HCT116 (cell line): Measurements from ENCODE around the gene CCDC80. TPM values are rescaled to one million over a fixed set of nuclear protein-coding genes. Genes with fewer than 3 reads are reported as not detected.

Experiments
- ATAC-seq: fragments of 200-7000 bp; cut with Tn5 transposase; 2 replicates; pipeline ENCODE4 v1.9.1; 2020; ENCODE audit warnings: mild to moderate bottlenecking, moderate library complexity
- BruUV-seq: library from RNA; stranded (reverse); fragments of 400-500 nt; replicated peaks from 2 replicates; lab custom pipeline; 2021; lab: Mats Ljungman, UMichigan
- CTCF ChIA-PET: fragments of 300-600 bp; sonication (Branson Sonifier 250); formaldehyde crosslinking; loops from one replicate; lab custom pipeline; 2021; ENCODE audit warnings: antibody characterized with exemption; lab: Charles Lee
- POLR2A ChIA-PET: fragments of 300-600, 350-600 bp; sonication (Branson Sonifier 250); formaldehyde crosslinking; loops from one replicate; lab custom pipeline; 2021; ENCODE audit warnings: antibody characterized with exemption; lab: Charles Lee
- RAD21 ChIA-PET, 2 experiments: fragments of 300-600 bp; sonication (Branson Sonifier 250); formaldehyde crosslinking; loops; one replicate each; lab custom pipeline; 2023; ENCODE audit warnings: low total read pairs in 2 of 2; ENCODE audit not compliant: uncharacterized antibody in 2 of 2, unreplicated experiment in 2 of 2, low non-redundant PET in 1 of 2; lab: Charles Lee
- DNase-seq: peaks from one replicate; pipeline ENCODE4 v3.0.0-alpha.2; 2010; ENCODE audit warnings: low read depth, low spot score
- H2AFZ ChIP-seq: fragments of 200-600 bp; shearing (Covaris generic), sonication (generic); 2 replicates; pipeline ENCODE4 v1.6.1; 2017; ENCODE audit warnings: low read depth, mixed run types, mixed read lengths, antibody characterized with exemption, low read length; ENCODE audit not compliant: poor library complexity, severe bottlenecking
- H3K27ac ChIP-seq: 2 replicates; pipeline ENCODE4 v1.5.1; 2012; ENCODE audit warnings: low read depth, low read length
- H3K27me3 ChIP-seq: fragments of 200-600 bp; sonication (generic); 2 replicates; pipeline ENCODE4 v1.6.1; 2016; ENCODE audit warnings: mixed run types, low read length, mixed read lengths; ENCODE audit not compliant: insufficient read depth
- H3K36me3 ChIP-seq, 2 experiments: fragments of 200-500 bp in 1 of 2; fragments of 200-600 bp in 1 of 2; sonication (Bioruptor generic) in 1 of 2; sonication (generic) in 1 of 2; 2 replicates each; pipeline versions ENCODE4 v1.5.1 to v1.6.1; 2014 to 2016; ENCODE audit warnings: low read length in 2 of 2, inconsistent platforms in 1 of 2, mixed read lengths in 1 of 2, mixed run types in 1 of 2; ENCODE audit not compliant: insufficient read depth in 2 of 2, control insufficient read depth in 1 of 2
- H3K4me1 ChIP-seq, 2 experiments: fragments of 200-600 bp in 1 of 2; sonication (generic) in 1 of 2; 2 replicates each; pipeline versions ENCODE4 v1.5.1 to v1.6.1; 2012 to 2017; ENCODE audit warnings: low read length in 2 of 2, inconsistent platforms in 1 of 2, mild to moderate bottlenecking in 1 of 2, mixed read lengths in 1 of 2, mixed run types in 1 of 2, moderate library complexity in 1 of 2; ENCODE audit not compliant: insufficient read depth in 2 of 2, control insufficient read depth in 1 of 2
- H3K4me2 ChIP-seq: fragments of 200-600 bp; sonication (generic); 2 replicates; pipeline ENCODE4 v1.6.1; 2017; ENCODE audit warnings: mixed run types, low read length, mixed read lengths
- H3K4me3 ChIP-seq, 2 experiments: fragments of 200-600 bp in 1 of 2; sonication (generic) in 1 of 2; replicated peaks in 1 of 2; 2 replicates each; pipeline ENCODE4 v1.5.1; 2011 to 2016; ENCODE audit warnings: low read length in 2 of 2, control low read depth in 1 of 2, low read depth in 1 of 2, mild to moderate bottlenecking in 1 of 2, mixed read lengths in 1 of 2, mixed run types in 1 of 2
- H3K79me2 ChIP-seq: fragments of 200-600 bp; sonication (generic); 2 replicates; pipeline ENCODE4 v1.6.1; 2017; ENCODE audit warnings: mild to moderate bottlenecking, mixed run types, low read length, moderate library complexity, mixed read lengths; ENCODE audit not compliant: insufficient read depth
- H3K9ac ChIP-seq: fragments of 200-600 bp; sonication (generic); 2 replicates; pipeline ENCODE4 v1.6.1; 2016; ENCODE audit warnings: low read length, mixed read lengths
- H3K9me2 ChIP-seq: fragments of 200-600 bp; sonication (generic), shearing (Covaris generic); 2 replicates; pipeline ENCODE4 v1.6.1; 2017; ENCODE audit warnings: mixed run types, mild to moderate bottlenecking, moderate library complexity; ENCODE audit not compliant: insufficient read depth
- H3K9me3 ChIP-seq, 2 experiments: fragments of 200-500 bp in 1 of 2; fragments of 200-600 bp in 1 of 2; sonication (Bioruptor generic) in 1 of 2; sonication (generic) in 1 of 2; 2 replicates each; pipeline ENCODE4 v1.6.1; 2014 to 2017; ENCODE audit warnings: low read length in 2 of 2, mixed read lengths in 2 of 2, inconsistent platforms in 1 of 2, low read depth in 1 of 2, mild to moderate bottlenecking in 1 of 2, mixed run types in 1 of 2, moderate library complexity in 1 of 2; ENCODE audit not compliant: control insufficient read depth in 1 of 2, insufficient read depth in 1 of 2
- H4K20me1 ChIP-seq: fragments of 200-600 bp; sonication (generic), shearing (Covaris generic); 2 replicates; pipeline ENCODE4 v1.6.1; 2017; ENCODE audit warnings: mixed run types, mild to moderate bottlenecking, moderate library complexity; ENCODE audit not compliant: insufficient read depth
- CEBPB ChIP-seq: IDR thresholded peaks from 2 replicates; pipeline ENCODE4 v1.6.1; 2012; ENCODE audit warnings: low read depth
- POLR2A ChIP-seq: IDR thresholded peaks from 2 replicates; pipeline ENCODE4 v1.7.0; 2011; ENCODE audit warnings: borderline replicate concordance; ENCODE audit not compliant: insufficient read depth, insufficient read length; ENCODE audit errors: extremely low read depth
- SIN3A ChIP-seq: IDR thresholded peaks from 2 replicates; pipeline ENCODE4 v1.6.1; 2012; ENCODE audit warnings: low read depth
- TCF7L2 ChIP-seq: IDR thresholded peaks from 2 replicates; pipeline ENCODE4 v1.7.0; 2011; ENCODE audit warnings: borderline replicate concordance, inconsistent platforms; ENCODE audit not compliant: insufficient read depth, insufficient read length; ENCODE audit errors: extremely low read depth
- ZFX ChIP-seq: fragments of 450-650 bp; IDR thresholded peaks from 2 replicates; pipeline ENCODE4 v1.6.1; 2017
- ZNF274 ChIP-seq: fragments of 200-500 bp; sonication (Bioruptor generic); IDR thresholded peaks from 2 replicates; pipeline ENCODE4 v1.6.1; 2014; ENCODE audit warnings: mild to moderate bottlenecking, low read depth, low read length, inconsistent platforms
- intact Hi-C: fragments of 100-400 bp; cut with micrococcal nuclease; formaldehyde crosslinking; loops from 2 replicates; pipeline ENCODE4 v1.10.0; 2022
- total RNA-seq: library from RNA; stranded (reverse); gene quantifications from one replicate; pipeline ENCODE4 v1.2.1, GENCODE V29; 2021; ENCODE audit not compliant: unreplicated experiment
- TF ChIP-seq, protein P1 (sequence below): IDR thresholded peaks from 2 replicates; pipeline ENCODE4 v1.6.1; 2011; ENCODE audit warnings: mild to moderate bottlenecking, low read length, moderate library complexity; ENCODE audit not compliant: insufficient replicate concordance; ENCODE audit errors: extremely low read depth
- TF ChIP-seq, protein P2 (sequence below): IDR thresholded peaks from 2 replicates; pipeline ENCODE4 v1.6.1; 2012

The CCDC80 gene
- total RNA-seq, 1 experiment from 2014 or later: 1.7 TPM

DNA sequence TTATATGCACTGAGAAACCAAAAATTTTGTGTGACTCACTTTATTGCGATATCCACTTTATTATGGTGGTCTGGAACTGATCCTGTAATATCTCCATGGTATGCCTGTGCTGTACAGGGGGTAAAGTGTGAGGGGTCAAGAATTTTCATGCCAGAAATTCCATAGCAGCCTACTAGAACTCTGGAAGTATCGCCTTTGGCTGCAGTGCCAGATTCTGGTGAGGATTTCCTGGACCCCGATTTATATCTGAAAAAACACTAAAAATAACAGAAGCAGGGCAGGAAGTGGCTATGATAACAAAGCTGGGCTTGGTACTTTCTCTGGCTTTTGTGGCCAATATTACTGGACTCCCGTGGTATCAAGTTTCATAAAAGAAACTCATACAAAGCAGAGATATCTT, 36.4 kb downstream of the CCDC80 start (continued):
- TF ChIP-seq, protein P1, sequence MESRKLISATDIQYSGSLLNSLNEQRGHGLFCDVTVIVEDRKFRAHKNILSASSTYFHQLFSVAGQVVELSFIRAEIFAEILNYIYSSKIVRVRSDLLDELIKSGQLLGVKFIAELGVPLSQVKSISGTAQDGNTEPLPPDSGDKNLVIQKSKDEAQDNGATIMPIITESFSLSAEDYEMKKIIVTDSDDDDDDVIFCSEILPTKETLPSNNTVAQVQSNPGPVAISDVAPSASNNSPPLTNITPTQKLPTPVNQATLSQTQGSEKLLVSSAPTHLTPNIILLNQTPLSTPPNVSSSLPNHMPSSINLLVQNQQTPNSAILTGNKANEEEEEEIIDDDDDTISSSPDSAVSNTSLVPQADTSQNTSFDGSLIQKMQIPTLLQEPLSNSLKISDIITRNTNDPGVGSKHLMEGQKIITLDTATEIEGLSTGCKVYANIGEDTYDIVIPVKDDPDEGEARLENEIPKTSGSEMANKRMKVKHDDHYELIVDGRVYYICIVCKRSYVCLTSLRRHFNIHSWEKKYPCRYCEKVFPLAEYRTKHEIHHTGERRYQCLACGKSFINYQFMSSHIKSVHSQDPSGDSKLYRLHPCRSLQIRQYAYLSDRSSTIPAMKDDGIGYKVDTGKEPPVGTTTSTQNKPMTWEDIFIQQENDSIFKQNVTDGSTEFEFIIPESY: no peak
- TF ChIP-seq SIN3A: no peak

DNA sequence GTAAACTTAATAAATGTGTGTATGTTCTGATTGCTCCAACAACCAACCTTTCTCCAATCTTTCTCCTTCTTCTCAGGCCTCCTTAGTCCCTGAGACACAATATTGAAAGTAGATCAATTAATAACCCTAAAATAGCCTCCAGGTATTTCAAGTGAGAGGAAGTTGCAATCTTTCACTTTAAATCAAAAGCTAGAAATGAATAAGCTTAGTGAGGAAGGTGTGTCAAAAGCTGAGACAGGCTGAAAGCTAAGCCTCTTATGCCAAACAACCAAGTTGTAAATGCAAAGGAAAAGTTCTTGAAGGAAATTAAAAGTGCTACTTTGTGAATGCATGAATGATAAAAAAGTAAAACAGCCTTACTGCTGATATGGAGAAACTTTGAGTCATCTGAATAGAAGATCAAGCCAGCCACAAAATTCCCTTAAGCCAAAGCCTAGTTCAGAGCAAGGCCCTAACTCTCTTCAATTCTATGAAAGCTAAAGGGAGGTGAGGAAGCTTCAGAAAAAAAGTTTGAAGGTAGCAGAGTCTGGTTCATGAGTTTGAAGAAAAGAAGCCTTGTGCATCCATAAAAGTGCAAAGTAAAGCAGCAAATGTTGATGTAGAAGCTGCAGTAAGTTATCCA, 38.6 kb downstream of the CCDC80 start:
- Histone ChIP-seq H3K36me3 (no peaks in the 10 kb centered on the region), H3K4me1 (no peaks in the 10 kb centered on the region), H3K9me2 (no peaks in the 10 kb centered on the region), H3K27me3 (no peaks in the 10 kb centered on the region), H3K9ac (no peak overlapping the region), H3K4me3 (no peak overlapping the region), H3K27ac (no peak overlapping the region), H3K9me3 (no peaks in the 10 kb centered on the region), H3K4me2 (no peak overlapping the region), H3K79me2 (no peaks in the 10 kb centered on the region), H4K20me1 (no peaks in the 10 kb centered on the region), H2AFZ (no peak overlapping the region)
- TF ChIP-seq CEBPB: no peak
- TF ChIP-seq, protein P2, sequence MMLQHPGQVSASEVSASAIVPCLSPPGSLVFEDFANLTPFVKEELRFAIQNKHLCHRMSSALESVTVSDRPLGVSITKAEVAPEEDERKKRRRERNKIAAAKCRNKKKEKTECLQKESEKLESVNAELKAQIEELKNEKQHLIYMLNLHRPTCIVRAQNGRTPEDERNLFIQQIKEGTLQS: no peak
- TF ChIP-seq ZNF274: no peak
- no peak for TF ChIP-seq TCF7L2
- TF ChIP-seq ZFX: no peak
- TF ChIP-seq POLR2A: no peak
- BruUV-seq: no TSS peak
- intact Hi-C loops: no loop called here
- no peak for DNase-seq
- no peak for ATAC-seq
- POLR2A ChIA-PET: no interaction called here
- CTCF ChIA-PET: no interaction called here
- RAD21 ChIA-PET: no interaction called here
